GM12878 (cell line): ENCODE results near the gene MIA. TPM values are rescaled to one million over a fixed set of nuclear protein-coding genes. Genes with fewer than 3 reads are reported as not detected.

Source experiments
- ATAC-seq: fragments of 200-7000 bp; cut with Tn5 transposase; 3 replicates; pipeline ENCODE4 v1.9.1; 2020; ENCODE audit warnings: mild to moderate bottlenecking, moderate library complexity
- BruUV-seq: library from RNA; stranded (reverse); fragments of 400-500 nt; replicated peaks from 2 replicates; lab custom pipeline; 2021; lab: Mats Ljungman, UMichigan
- CTCF ChIA-PET: fragments of 300-600 bp; sonication (Branson Sonifier 250); formaldehyde crosslinking; extraction: SDS; loops from one replicate; lab custom pipeline; 2021; ENCODE audit warnings: inconsistent platforms; lab: Yijun Ruan, JAX
- POLR2A ChIA-PET: fragments of 350-600 bp; formaldehyde crosslinking; extraction: SDS; loops from one replicate; lab custom pipeline; 2021; ENCODE audit warnings: inconsistent platforms; lab: Charles Lee
- RAD21 ChIA-PET: fragments of 300-600 bp; sonication (Branson Sonifier 250); formaldehyde crosslinking; loops from one replicate; lab custom pipeline; 2023; ENCODE audit warnings: antibody characterized with exemption; ENCODE audit not compliant: unreplicated experiment; lab: Charles Lee
- SMC1A ChIA-PET: fragments of 300-600 bp; sonication (Branson Sonifier 250); formaldehyde crosslinking; loops from one replicate; lab custom pipeline; 2023; ENCODE audit not compliant: unreplicated experiment, uncharacterized antibody; lab: Charles Lee
- DNase-seq: peaks from one replicate; pipeline ENCODE4 v3.0.0-alpha.2; 2011; ENCODE audit warnings: low read depth, low spot score
- FAIRE-seq: peaks from 3 replicates; lab custom pipeline; 2011; peaks lifted over from hg19 to GRCh38; lab: Jason Lieb, UNC
- H2AFZ ChIP-seq: 2 replicates; pipeline ENCODE4 v1.6.0; 2011; ENCODE audit warnings: low read depth, low read length, control low read depth; ENCODE audit not compliant: control insufficient read depth
- H3K27ac ChIP-seq: 2 replicates; pipeline ENCODE4 v1.5.1; 2011; ENCODE audit warnings: control low read depth; ENCODE audit not compliant: control insufficient read depth, insufficient read depth
- H3K27me3 ChIP-seq, 2 experiments: replicated peaks in 1 of 2; 2 replicates each; pipeline versions ENCODE4 v1.6.0 to v1.6.1; 2011; ENCODE audit warnings: low read length in 1 of 2; ENCODE audit not compliant: control insufficient read depth in 2 of 2, insufficient read depth in 2 of 2
- H3K36me3 ChIP-seq, 2 experiments: 2 replicates each; pipeline ENCODE4 v1.5.1; 2011; ENCODE audit warnings: low read length in 1 of 2; ENCODE audit not compliant: control insufficient read depth in 2 of 2, insufficient read depth in 2 of 2
- H3K4me1 ChIP-seq: 2 replicates; pipeline ENCODE4 v1.6.1; 2011; ENCODE audit warnings: mild to moderate bottlenecking, low read length, moderate library complexity, mixed read lengths; ENCODE audit not compliant: control insufficient read depth, insufficient read depth
- H3K4me2 ChIP-seq: 2 replicates; pipeline ENCODE4 v1.6.0; 2011; ENCODE audit warnings: control low read depth; ENCODE audit not compliant: control insufficient read depth, insufficient read depth
- H3K4me3 ChIP-seq: fragments of 200-600 bp; sonication (generic); 2 replicates; pipeline ENCODE4 v1.5.1; 2016
- H3K79me2 ChIP-seq: 2 replicates; pipeline ENCODE4 v1.6.0; 2011; ENCODE audit warnings: low read length; ENCODE audit not compliant: control insufficient read depth, insufficient read depth
- H3K9ac ChIP-seq: 2 replicates; pipeline ENCODE4 v1.8.0; 2011; ENCODE audit warnings: low read length, control low read depth, mixed read lengths; ENCODE audit not compliant: control insufficient read depth, insufficient read depth
- H3K9me3 ChIP-seq: replicated peaks from 3 replicates; pipeline ENCODE4 v1.5.1; 2011; ENCODE audit warnings: mild to moderate bottlenecking, low read length; ENCODE audit not compliant: control insufficient read depth, insufficient read depth
- H4K20me1 ChIP-seq: 2 replicates; pipeline ENCODE4 v1.6.0; 2011; ENCODE audit not compliant: control insufficient read depth, insufficient read depth
- BHLHE40 ChIP-seq, 2 experiments: fragments of 450-650 bp in 1 of 2; IDR thresholded peaks; 2 replicates each; pipeline ENCODE4 v1.6.1; 2011 to 2017; ENCODE audit warnings: low read depth in 2 of 2, borderline replicate concordance in 1 of 2, improper control_type of control experiment in 1 of 2, low read length in 1 of 2, mild to moderate bottlenecking in 1 of 2
- E2F8 ChIP-seq: fragments of 450-650 bp; IDR thresholded peaks from 2 replicates; pipeline ENCODE4 v1.6.1; 2018; ENCODE audit warnings: mild to moderate bottlenecking, low read depth, moderate library complexity; ENCODE audit not compliant: partially characterized antibody
- HCFC1 ChIP-seq: fragments of 150-350 bp; IDR thresholded peaks from 2 replicates; pipeline ENCODE4 v1.6.1; 2014; ENCODE audit warnings: low read length
- HSF1 ChIP-seq: fragments of 150-350 bp; IDR thresholded peaks from 2 replicates; pipeline ENCODE4 v1.6.1; 2014; ENCODE audit warnings: mild to moderate bottlenecking, low read depth, low read length
- MYB ChIP-seq: fragments of 150-350 bp; IDR thresholded peaks from 2 replicates; pipeline ENCODE4 v1.6.1; 2014; ENCODE audit warnings: mild to moderate bottlenecking, low read depth, low read length, borderline replicate concordance
- NRF1 ChIP-seq: conservative IDR thresholded peaks from 2 replicates; pipeline ENCODE4 v1.6.1; 2011; ENCODE audit warnings: mild to moderate bottlenecking, low read depth, low read length, improper control_type of control experiment
- ZBTB33 ChIP-seq: fragments of 450-650 bp; IDR thresholded peaks from 2 replicates; pipeline ENCODE4 v1.6.1; 2017; ENCODE audit warnings: mild to moderate bottlenecking
- ZNF384 ChIP-seq: IDR thresholded peaks from 2 replicates; pipeline ENCODE4 v1.6.1; 2012; ENCODE audit warnings: low read depth, mild to moderate bottlenecking, low read length, improper control_type of control experiment, borderline replicate concordance
- WGBS: methylation state at CpG from one replicate; pipeline ENCODE4 v1.1.6; 2016; ENCODE audit warnings: low lambda C conversion rate; ENCODE audit not compliant: insufficient replicate concordance, insufficient coverage; ENCODE audit errors: missing lambda C conversion rate; 5-methylcytosine and 5-hydroxymethylcytosine counted together
- in situ Hi-C: fragments of 300-500 bp; cut with MboI; formaldehyde crosslinking; loops from 9 replicates; pipeline ENCODE4 v1.14.3; 2018; ENCODE audit warnings: mixed read lengths
- intact Hi-C: fragments of 100-400 bp; cut with micrococcal nuclease; formaldehyde crosslinking; loops from one replicate; pipeline ENCODE4 v1.14.2; 2022; ENCODE audit not compliant: unreplicated experiment
- polyA plus RNA-seq, 11 experiments: library from polyadenylated mRNA; depleted of rRNA in 4 of 11; unstranded in 6 of 11; stranded (reverse) in 5 of 11; fragments of >200 nt; fragmentation: Nextera tagmentation in 4 of 11; fragmentation: Illumina TruSeq in 1 of 11; extraction: Ambion mirVana in 4 of 11; extraction: Trizol in 1 of 11; gene quantifications; 1 replicate in 1 of 11; 2 replicates in 10 of 11; pipeline versions ENCODE4 v1.2.1 to v1.2.3, GENCODE V29; 2011 to 2016; ENCODE audit warnings: inconsistent platforms in 2 of 11, missing spikeins in 2 of 11, low read depth in 1 of 11
- total RNA-seq, 4 experiments: library from RNA; depleted of rRNA in 3 of 4; stranded (reverse); fragments of >200 nt in 3 of 4; fragmentation: Illumina TruSeq in 1 of 4; extraction: Trizol in 1 of 4; gene quantifications; 2 replicates each; pipeline versions ENCODE4 v1.2.1 to v1.2.3, GENCODE V29; 2013 to 2021

Gene MIA
- total and polyA plus RNA-seq, 10 of the 15 experiments (the other 5 are each of a cell fraction or from before 2014, with no cell fraction given), result 0.16 to 2.7 (median 1.4) TPM; not detected in 3

DNA sequence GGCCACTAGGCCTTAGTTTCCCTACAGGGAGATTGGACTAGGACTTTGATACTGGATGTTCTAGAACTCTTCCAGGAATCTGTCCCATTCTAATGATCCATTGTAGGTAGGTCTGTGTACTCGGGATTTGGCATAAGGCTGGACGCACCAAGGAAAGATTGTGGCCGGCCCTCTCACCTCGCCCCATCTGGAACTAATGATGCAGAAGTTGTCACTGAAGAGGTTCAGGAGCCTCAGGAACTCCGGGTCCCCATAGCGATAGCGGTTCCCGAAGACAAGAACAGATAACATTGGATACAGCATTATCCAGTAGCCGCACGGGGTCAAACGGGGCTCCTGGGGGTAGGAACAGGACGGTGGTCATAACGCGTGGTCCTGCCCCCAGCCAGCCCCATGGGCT lies 34.8 kb downstream of the MIA start:
- Histone ChIP-seq H3K9me3 (no peaks in the 10 kb centered on the region), H3K4me2 (no peak overlapping the region), H4K20me1 (0 out of 2 replicates have a peak, but pooled peaks cover 3% of the 10 kb centered on the region), H3K27ac (no peak overlapping the region), H3K4me3 (no peak overlapping the region), H2AFZ (no peak overlapping the region), H3K79me2 (peaks cover 7% of the 10 kb centered on the region), H3K9ac (no peak overlapping the region), H3K27me3 (no peaks in the 10 kb centered on the region), H3K36me3 (peaks cover 7 to 17% of the 10 kb centered on the region in 2 experiments; a peak in 3 of 4 replicates), H3K4me1 (peaks cover 9% of the 10 kb centered on the region)
- in situ Hi-C loops, result loop anchor here (5.0 kb wide), 1 partner anchor 322 kb away; no protein-coding TSS in a partner anchor
- TF ChIP-seq E2F8 (no peak), ZBTB33 (no peak), HSF1 (no peak), ZNF384 (no peak), MYB (no peak), BHLHE40 (IDR thresholded peaks at IDR 0.05; ENCODE audit: borderline replicate concordance in 1 of 2, low read depth in 2 of 2, low read length in 1 of 2) (no peak), NRF1 (no peak), HCFC1 (no peak)
- DNase-seq (no peak), ATAC-seq (no peak), FAIRE-seq (no peak)
- no TSS peak for BruUV-seq
- ChIA-PET CTCF (interaction anchor here (5.9 kb wide), 1 partner anchor 147 kb away, joined by 51 read pairs; no protein-coding TSS in a partner anchor), POLR2A (no interaction called here), RAD21 (no interaction called here), SMC1A (interaction anchor here (1.2 kb wide), 1 partner anchor 147 kb away, joined by 5 read pairs; no protein-coding TSS in a partner anchor)
- intact Hi-C loops, result no loop called here
- 94% methylated on average over 10 of the region's 14 CpGs for WGBS
